Activated CD8-positive, alpha-beta T cell treated with anti-CD3 and anti-CD28 coated beads, Interleukin-2, amount 10 ng/mL, durations not matched to agents 7 days and 5 days (primary cell): ENCODE data around the gene CCDC88C. TPM values are rescaled to one million over a fixed set of nuclear protein-coding genes. Genes with fewer than 3 reads are reported as not detected.
A peak's percentile ranks its signal among the peaks of the same experiment; 100 is the strongest.

Experiments
- ATAC-seq: fragments of 150-1000 bp; cut with Tn5 transposase; one replicate; pipeline ENCODE4 v1.10.0; 2021; ENCODE audit warnings: moderate library complexity
- CTCF ChIA-PET: fragments of 350-600 bp; sonication (Branson Sonifier 250); formaldehyde crosslinking; loops from one replicate; lab custom pipeline; 2021; ENCODE audit warnings: antibody characterized with exemption; lab: Charles Lee
- POLR2A ChIA-PET: fragments of 350-600 bp; sonication (Branson Sonifier 250); formaldehyde crosslinking; loops from one replicate; lab custom pipeline; 2021; ENCODE audit warnings: antibody characterized with exemption; lab: Charles Lee
- DNase-seq: peaks from one replicate; pipeline ENCODE4 v3.0.0-alpha.2; 2020
- H3K27ac Mint-ChIP-seq: one replicate; pipeline ENCODE4 v1.8.0; 2021; ENCODE audit warnings: mild to moderate bottlenecking, mixed read lengths
- H3K27me3 Mint-ChIP-seq: one replicate; pipeline ENCODE4 v1.8.0; 2021; ENCODE audit warnings: low read depth, mixed read lengths
- H3K36me3 Mint-ChIP-seq: one replicate; pipeline ENCODE4 v1.8.0; 2021; ENCODE audit warnings: low read depth, mixed read lengths
- H3K4me1 Mint-ChIP-seq: one replicate; pipeline ENCODE4 v1.8.0; 2021; ENCODE audit warnings: low read depth, mixed read lengths
- H3K4me3 Mint-ChIP-seq: one replicate; pipeline ENCODE4 v1.8.0; 2021; ENCODE audit warnings: mild to moderate bottlenecking, mixed read lengths
- H3K9me3 Mint-ChIP-seq: one replicate; pipeline ENCODE4 v1.8.0; 2022; ENCODE audit warnings: mixed read lengths; ENCODE audit not compliant: insufficient read depth
- total RNA-seq, 2 experiments: library from RNA; stranded (reverse); gene quantifications; one replicate each; pipeline ENCODE4 v1.2.3, GENCODE V29; 2021

CCDC88C gene
- total RNA-seq, 2 experiments from 2014 or later: 147 to 153 TPM

GRCh38 chr14:91361233-91361811, 56.3 kb downstream of the CCDC88C start:
- Mint-ChIP-seq H3K36me3 (peaks cover 35% of the 10 kb centered on the region), H3K4me3 (no peak overlapping the region), H3K9me3 (no peaks in the 10 kb centered on the region), H3K4me1 (peaks cover 72% of the 10 kb centered on the region), H3K27me3 (no peaks in the 10 kb centered on the region), H3K27ac (no peak overlapping the region)
- ChIA-PET POLR2A (no interaction called here), CTCF (interaction anchor here (1.0 to 12.8 kb wide), 6 partner anchors 10 to 59 kb away, joined by 3 to 190 read pairs (median 4); no protein-coding TSS in a partner anchor)
- ATAC-seq (no peak), DNase-seq (no peak)

- Mint-ChIP-seq H3K4me1 (peaks cover 73% of the 10 kb centered on the region), H3K27me3 (no peaks in the 10 kb centered on the region), H3K36me3 (peaks cover 40% of the 10 kb centered on the region), H3K27ac (no peak overlapping the region), H3K9me3 (no peaks in the 10 kb centered on the region), H3K4me3 (no peak overlapping the region)
- ATAC-seq (no peak), DNase-seq (no peak)
- ChIA-PET CTCF (interaction anchor here (1.0 to 12.8 kb wide), 5 partner anchors 11 to 59 kb away, joined by 3 to 190 read pairs (median 4); no protein-coding TSS in a partner anchor), POLR2A (interaction anchor here (1.2 kb wide), 1 partner anchor 18 kb away, joined by 3 read pairs; no protein-coding TSS in a partner anchor)
Observed at GRCh38 chr14:91360490-91361232, 57.0 kb downstream of the CCDC88C start.

GRCh38 chr14:91358654-91359220, 58.9 kb downstream of the CCDC88C start:
- POLR2A ChIA-PET: interaction anchor here (0.6 kb wide), 1 partner anchor 547 kb away, joined by 3 read pairs; no protein-coding TSS in a partner anchor
- H3K9me3 Mint-ChIP-seq: no peaks in the 10 kb centered on the region
- H3K4me3 Mint-ChIP-seq: no peak overlapping the region
- peaks cover 57% of the 10 kb centered on the region for H3K36me3 Mint-ChIP-seq
- no peak overlapping the region for H3K27ac Mint-ChIP-seq
- CTCF ChIA-PET: interaction anchor here (0.7 to 12.8 kb wide), 5 partner anchors 9 to 59 kb away, joined by 3 to 190 read pairs (median 3); partner anchors contain the start of gene CCDC88C
- DNase-seq (no peak), ATAC-seq (no peak)
- H3K27me3 Mint-ChIP-seq: no peaks in the 10 kb centered on the region
- H3K4me1 Mint-ChIP-seq: peaks cover 75% of the 10 kb centered on the region

- H3K4me3 Mint-ChIP-seq: no peak overlapping the region
- DNase-seq: no peak
- no peaks in the 10 kb centered on the region for H3K9me3 Mint-ChIP-seq
- ATAC-seq: no peak
- ChIA-PET CTCF (interaction anchor here (0.7 to 12.8 kb wide), 6 partner anchors 9 to 60 kb away, joined by 3 to 190 read pairs (median 18); partner anchors contain the start of gene CCDC88C), POLR2A (interaction anchor here (0.6 to 3.7 kb wide), 3 partner anchors 15 to 547 kb away, joined by 3 to 28 read pairs (median 5); no protein-coding TSS in a partner anchor)
- H3K4me1 Mint-ChIP-seq: peaks cover 81% of the 10 kb centered on the region
- H3K36me3 Mint-ChIP-seq: peaks cover 65% of the 10 kb centered on the region
- H3K27me3 Mint-ChIP-seq: no peaks in the 10 kb centered on the region
- H3K27ac Mint-ChIP-seq: peak overlapping the region; percentile 53
Observed at GRCh38 chr14:91358025-91358319, 59.6 kb downstream of the CCDC88C start.

- Mint-ChIP-seq H3K9me3 (no peaks in the 10 kb centered on the region), H3K27me3 (no peaks in the 10 kb centered on the region), H3K4me1 (peaks cover 85% of the 10 kb centered on the region), H3K36me3 (peaks cover 67% of the 10 kb centered on the region), H3K27ac (peak overlapping the region; percentile 72), H3K4me3 (peak overlapping the region; percentile 1)
- DNase-seq (no peak), ATAC-seq (no peak)
- ChIA-PET POLR2A (interaction anchor here (0.7 to 4.9 kb wide), 4 partner anchors 16 to 59 kb away, joined by 3 to 34 read pairs (median 16); partner anchors contain the start of gene CCDC88C), CTCF (interaction anchor here (0.7 to 12.8 kb wide), 9 partner anchors 8 to 70 kb away, joined by 3 to 190 read pairs (median 9); partner anchors contain the start of gene CCDC88C)
Observed at GRCh38 chr14:91357272-91358024, 60.2 kb downstream of the CCDC88C start.

- peaks cover 88% of the 10 kb centered on the region for H3K4me1 Mint-ChIP-seq
- ChIA-PET CTCF (interaction anchor here (0.9 to 12.8 kb wide), 12 partner anchors 11 to 71 kb away, joined by 3 to 190 read pairs (median 9); partner anchors contain the start of gene CCDC88C), POLR2A (interaction anchor here (0.7 to 4.9 kb wide), 6 partner anchors 15 to 113 kb away, joined by 3 to 34 read pairs (median 4); partner anchors contain the start of gene CCDC88C)
- ATAC-seq (no peak), DNase-seq (no peak)
- no peaks in the 10 kb centered on the region for H3K27me3 Mint-ChIP-seq
- H3K27ac Mint-ChIP-seq: peak overlapping the region; percentile 88
- H3K36me3 Mint-ChIP-seq: peaks cover 72% of the 10 kb centered on the region
- no peaks in the 10 kb centered on the region for H3K9me3 Mint-ChIP-seq
- peak overlapping the region; percentile 72 for H3K4me3 Mint-ChIP-seq
Observed at GRCh38 chr14:91356181-91356763, 61.3 kb downstream of the CCDC88C start.

GRCh38 chr14:91354979-91355685, 62.5 kb downstream of the CCDC88C start:
- H3K27me3 Mint-ChIP-seq: no peaks in the 10 kb centered on the region
- ATAC-seq: peak; percentile 15
- H3K4me1 Mint-ChIP-seq: peaks cover 91% of the 10 kb centered on the region
- H3K9me3 Mint-ChIP-seq: no peaks in the 10 kb centered on the region
- peak; percentile 70 for DNase-seq
- peak overlapping the region; percentile 88 for H3K27ac Mint-ChIP-seq
- H3K4me3 Mint-ChIP-seq: peak overlapping the region; percentile 72
- ChIA-PET POLR2A (interaction anchor here (0.7 to 4.9 kb wide), 6 partner anchors 12 to 112 kb away, joined by 3 to 34 read pairs (median 5); partner anchors contain the start of gene CCDC88C), CTCF (interaction anchor here (0.5 to 12.8 kb wide), 22 partner anchors 10 to 72 kb away, joined by 3 to 190 read pairs (median 4); partner anchors contain the start of gene CCDC88C)
- H3K36me3 Mint-ChIP-seq: peaks cover 80% of the 10 kb centered on the region

- ChIA-PET CTCF (interaction anchor here (0.8 to 12.8 kb wide), 14 partner anchors 11 to 63 kb away, joined by 3 to 190 read pairs (median 4); partner anchors contain the start of gene CCDC88C), POLR2A (interaction anchor here (0.9 to 4.9 kb wide), 6 partner anchors 11 to 109 kb away, joined by 3 to 34 read pairs (median 6); partner anchors contain the start of gene CCDC88C)
- ATAC-seq (no peak), DNase-seq (no peak)
- H3K4me1 Mint-ChIP-seq: peaks cover 96% of the 10 kb centered on the region
- no peaks in the 10 kb centered on the region for H3K27me3 Mint-ChIP-seq
- H3K36me3 Mint-ChIP-seq: peaks cover 81% of the 10 kb centered on the region
- no peaks in the 10 kb centered on the region for H3K9me3 Mint-ChIP-seq
- H3K4me3 Mint-ChIP-seq: no peak overlapping the region
- peak overlapping the region; percentile 88 for H3K27ac Mint-ChIP-seq
Observed at GRCh38 chr14:91354221-91354916, 63.3 kb downstream of the CCDC88C start.

- H3K4me1 Mint-ChIP-seq: peaks cover 97% of the 10 kb centered on the region
- peak overlapping the region; percentile 63 for H3K27ac Mint-ChIP-seq
- ChIA-PET CTCF (interaction anchor here (1.3 to 12.8 kb wide), 5 partner anchors 18 to 65 kb away, joined by 3 to 190 read pairs (median 83); partner anchors contain the start of gene CCDC88C), POLR2A (interaction anchor here (0.9 to 4.9 kb wide), 4 partner anchors 10 to 108 kb away, joined by 3 to 34 read pairs (median 6); partner anchors contain the start of gene CCDC88C)
- ATAC-seq: no peak
- no peak overlapping the region for H3K4me3 Mint-ChIP-seq
- DNase-seq: no peak
- peaks cover 78% of the 10 kb centered on the region for H3K36me3 Mint-ChIP-seq
- H3K27me3 Mint-ChIP-seq: no peaks in the 10 kb centered on the region
- no peaks in the 10 kb centered on the region for H3K9me3 Mint-ChIP-seq
Observed at GRCh38 chr14:91352728-91353692, 64.6 kb downstream of the CCDC88C start.
